Mononuclear cell (primary cell): ENCODE results near the gene KCNIP2. TPM values are rescaled to one million over a fixed set of nuclear protein-coding genes. Genes with fewer than 3 reads are reported as not detected.

Experiments used
- H3K27me3 ChIP-seq: 2 replicates; pipeline ENCODE4 v1.6.0; 2011; ENCODE audit warnings: low read length, control low read depth; ENCODE audit not compliant: insufficient read depth
- H3K4me1 ChIP-seq: 2 replicates; pipeline ENCODE4 v1.5.1; 2011; ENCODE audit warnings: mild to moderate bottlenecking, low read length, control low read depth; ENCODE audit not compliant: insufficient read depth
- H3K4me3 ChIP-seq: 2 replicates; pipeline ENCODE4 v1.5.1; 2011; ENCODE audit warnings: mild to moderate bottlenecking, low read length, moderate library complexity
- H3K9me3 ChIP-seq: 2 replicates; pipeline ENCODE4 v1.5.1; 2011; ENCODE audit warnings: low read depth, mild to moderate bottlenecking, control low read depth, low read length
- total RNA-seq: library from RNA; depleted of rRNA; stranded (reverse); fragments of >200 nt; gene quantifications from one replicate; pipeline ENCODE4 v1.2.3, GENCODE V29; 2012

KCNIP2 gene
- total RNA-seq, 1 donor = 4.1 TPM

DNA sequence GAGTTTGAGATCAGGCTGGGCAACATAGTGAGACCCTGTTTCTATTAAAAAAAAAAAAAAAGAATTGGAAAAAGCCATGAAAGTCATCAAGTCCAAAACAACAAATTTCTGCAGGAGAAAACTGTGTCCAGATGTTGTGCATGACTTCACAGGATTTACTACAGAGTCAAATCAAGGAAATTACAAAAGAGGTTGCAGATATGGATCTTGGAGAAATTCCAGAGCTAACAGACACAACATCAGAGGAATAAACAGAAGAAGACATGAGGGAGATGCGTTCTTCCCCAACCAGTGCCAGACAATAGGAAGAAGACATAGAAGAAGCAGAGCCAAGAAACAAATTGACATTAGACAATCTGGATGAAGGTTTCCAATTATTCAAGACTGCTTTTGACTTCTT lies 24.3 kb upstream of the KCNIP2 start:
- H3K4me1 ChIP-seq = no peaks in the 10 kb centered on the region

GRCh38 chr10:101859530-101859929 lies 15.9 kb upstream of the KCNIP2 start:
- peaks cover 7% of the 10 kb centered on the region for H3K9me3 ChIP-seq
- H3K4me3 ChIP-seq = no peak overlapping the region
- H3K4me1 ChIP-seq = peaks cover 8% of the 10 kb centered on the region
- no peaks in the 10 kb centered on the region for H3K27me3 ChIP-seq

More for the DNA sequence above, 24.3 kb upstream of the KCNIP2 start:
- Histone ChIP-seq H3K9me3 (no peaks in the 10 kb centered on the region), H3K27me3 (no peaks in the 10 kb centered on the region), H3K4me3 (no peak overlapping the region)

GRCh38 chr10:101858723-101859500 lies 15.3 kb upstream of the KCNIP2 start:
- Histone ChIP-seq H3K9me3 (peaks cover 7% of the 10 kb centered on the region), H3K4me1 (peaks cover 8% of the 10 kb centered on the region), H3K4me3 (no peak overlapping the region), H3K27me3 (no peaks in the 10 kb centered on the region)

- Histone ChIP-seq H3K9me3 (peaks cover 7% of the 10 kb centered on the region), H3K27me3 (no peaks in the 10 kb centered on the region), H3K4me1 (peaks cover 8% of the 10 kb centered on the region), H3K4me3 (no peak overlapping the region)
These were observed 14.3 kb upstream of the KCNIP2 start for GRCh38 chr10:101857802-101858476.

DNA sequence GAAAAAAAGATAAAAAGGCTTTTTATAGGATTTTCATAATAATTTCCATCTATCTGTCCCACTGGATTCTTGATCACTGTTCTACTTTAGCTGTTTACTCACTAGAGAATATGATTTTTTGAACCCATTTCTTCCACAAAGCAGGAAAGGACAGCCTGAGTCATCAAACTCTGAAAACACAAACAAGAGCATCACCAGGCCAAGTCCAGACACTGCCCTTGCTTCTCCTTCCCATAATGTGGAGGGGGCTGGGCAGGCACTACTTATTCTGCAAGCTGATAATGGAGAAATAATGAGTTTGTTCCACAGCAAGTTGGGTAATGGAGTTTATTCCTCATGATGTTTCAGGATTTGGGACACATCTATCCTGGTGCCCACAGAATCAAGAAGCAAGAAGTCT lies 13.0 kb upstream of the KCNIP2 start:
- Histone ChIP-seq H3K4me1 (peaks cover 8% of the 10 kb centered on the region), H3K9me3 (peaks cover 7% of the 10 kb centered on the region), H3K27me3 (no peaks in the 10 kb centered on the region), H3K4me3 (no peak overlapping the region)

- H3K9me3 ChIP-seq = no peaks in the 10 kb centered on the region
These were observed 8.0 kb upstream of the KCNIP2 start for GRCh38 chr10:101851411-101852116.

GRCh38 chr10:101850749-101851148 lies 7.1 kb upstream of the KCNIP2 start:
- H3K4me3 ChIP-seq = no peak overlapping the region
- peaks cover 24% of the 10 kb centered on the region for H3K4me1 ChIP-seq
- H3K9me3 ChIP-seq = no peaks in the 10 kb centered on the region
- no peaks in the 10 kb centered on the region for H3K27me3 ChIP-seq

More at GRCh38 chr10:101851411-101852116, 8.0 kb upstream of the KCNIP2 start:
- no peak overlapping the region for H3K4me3 ChIP-seq
- peaks cover 24% of the 10 kb centered on the region for H3K4me1 ChIP-seq
- H3K27me3 ChIP-seq = no peaks in the 10 kb centered on the region

DNA sequence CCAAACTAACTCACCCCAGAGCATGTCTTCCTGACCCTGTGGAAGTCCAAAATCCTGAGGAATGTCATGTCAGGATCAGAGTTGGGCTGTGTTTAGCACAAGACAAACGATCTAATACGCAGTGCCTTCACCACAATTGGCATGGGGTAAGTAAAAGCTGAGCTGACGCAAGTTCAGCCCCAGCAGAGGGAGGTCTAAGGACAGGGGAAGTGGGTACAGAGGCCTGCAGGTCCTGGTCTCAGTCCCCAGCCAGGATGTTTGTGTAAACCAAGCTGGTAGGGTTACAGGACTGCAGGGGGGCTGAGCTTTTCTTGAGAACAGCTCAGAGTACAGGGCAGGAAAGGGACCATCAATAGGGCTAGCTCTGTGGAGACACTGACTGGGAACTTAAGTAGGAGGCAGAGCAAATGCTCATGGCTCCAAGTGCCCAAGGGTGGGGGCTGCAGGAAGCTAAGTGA lies 5.3 kb upstream of the KCNIP2 start:
- Histone ChIP-seq H3K27me3 (no peaks in the 10 kb centered on the region), H3K4me3 (no peak overlapping the region)

DNA sequence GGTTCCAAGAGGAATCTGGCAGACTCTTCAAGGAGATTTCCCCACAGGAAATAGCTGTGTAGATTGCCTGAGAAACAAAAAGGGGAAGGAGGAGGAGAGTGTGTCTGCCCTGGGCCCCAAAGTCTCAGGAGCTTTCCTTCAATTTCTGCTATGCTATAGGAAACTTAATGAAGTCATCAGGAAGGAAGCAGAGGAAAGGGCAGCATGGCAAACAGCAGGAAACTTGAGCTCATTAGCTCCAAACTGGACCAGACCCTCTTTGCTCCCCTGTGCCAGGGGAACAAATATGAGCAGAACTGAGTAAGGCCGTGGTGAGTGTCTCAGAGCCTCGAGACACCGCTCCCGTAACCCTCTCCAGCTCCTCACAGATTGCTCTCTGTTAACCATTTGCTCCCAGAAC lies 4.8 kb upstream of the KCNIP2 start:
- Histone ChIP-seq H3K4me3 (no peak overlapping the region), H3K4me1 (peaks cover 37% of the 10 kb centered on the region), H3K9me3 (no peaks in the 10 kb centered on the region)

More for the DNA sequence above, 5.3 kb upstream of the KCNIP2 start:
- Histone ChIP-seq H3K4me1 (peaks cover 34% of the 10 kb centered on the region), H3K9me3 (no peaks in the 10 kb centered on the region)

GRCh38 chr10:101845893-101846292 lies 2.3 kb upstream of the KCNIP2 start:
- Histone ChIP-seq H3K9me3 (no peaks in the 10 kb centered on the region), H3K4me3 (no peak overlapping the region), H3K27me3 (no peaks in the 10 kb centered on the region), H3K4me1 (peaks cover 60% of the 10 kb centered on the region)

More for the DNA sequence above, 4.8 kb upstream of the KCNIP2 start:
- no peaks in the 10 kb centered on the region for H3K27me3 ChIP-seq

DNA sequence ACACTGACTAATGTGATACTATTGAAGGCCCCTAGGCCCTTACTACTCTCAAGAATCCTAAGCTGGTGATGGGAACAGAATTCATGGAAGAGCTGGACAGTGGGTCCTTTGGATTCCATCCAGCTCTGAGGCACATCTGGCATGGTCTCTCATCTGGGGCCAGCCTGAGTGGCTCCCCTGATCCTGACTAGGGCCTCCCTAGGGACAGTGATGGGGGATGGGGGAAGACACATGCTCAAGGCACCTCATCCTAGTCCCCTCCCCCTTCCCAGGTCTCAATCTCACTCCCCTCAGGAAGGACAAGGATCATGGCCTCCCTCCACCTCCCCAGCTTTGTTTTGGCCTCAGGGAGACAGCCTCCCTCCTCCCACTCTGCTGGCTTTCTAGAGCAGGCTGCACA lies 1.8 kb downstream of the KCNIP2 start:
- no peaks in the 10 kb centered on the region for H3K9me3 ChIP-seq
- H3K27me3 ChIP-seq = no peaks in the 10 kb centered on the region
- peaks cover 53% of the 10 kb centered on the region for H3K4me1 ChIP-seq
- no peak overlapping the region for H3K4me3 ChIP-seq

DNA sequence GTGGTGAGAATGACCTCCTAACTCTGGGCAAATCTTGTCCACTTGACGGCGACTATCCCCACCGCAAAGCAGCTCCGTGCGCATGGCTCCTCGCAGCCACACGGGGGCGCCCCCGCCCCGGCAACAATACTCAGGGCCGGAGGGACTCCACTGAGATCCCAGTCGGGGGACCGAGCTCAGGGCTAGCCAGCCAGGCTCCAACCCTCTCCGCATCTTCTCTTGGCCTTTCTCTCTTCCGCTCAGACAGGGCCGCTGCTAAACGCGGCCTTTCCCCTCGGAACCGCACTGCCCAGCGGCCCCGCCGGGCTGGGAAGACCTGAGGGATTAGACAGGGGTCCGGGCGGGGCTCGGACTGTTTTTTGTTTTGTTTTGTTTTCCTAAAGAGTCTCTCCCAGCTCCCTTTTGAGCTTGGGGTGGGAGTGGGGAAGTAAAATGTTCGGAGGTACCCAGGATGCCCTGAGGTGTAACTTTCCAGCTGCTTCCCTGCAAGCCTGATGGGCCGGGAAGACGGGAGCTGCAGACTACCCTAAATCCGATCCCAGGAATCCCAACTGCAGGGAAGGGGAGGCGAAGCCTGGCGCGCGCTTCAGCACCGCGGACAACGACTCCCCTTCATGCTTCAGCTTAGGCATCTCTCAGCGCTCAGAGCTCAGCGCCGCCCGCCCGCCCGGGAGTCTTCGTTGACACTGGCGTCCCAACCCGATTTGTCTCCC lies 2.7 kb downstream of the KCNIP2 start:
- no peaks in the 10 kb centered on the region for H3K27me3 ChIP-seq
- no peaks in the 10 kb centered on the region for H3K9me3 ChIP-seq
- H3K4me1 ChIP-seq = peaks cover 57% of the 10 kb centered on the region
- peak overlapping the region; percentile 24 for H3K4me3 ChIP-seq

- Histone ChIP-seq H3K4me3 (peak overlapping the region; percentile 24), H3K4me1 (peaks cover 64% of the 10 kb centered on the region), H3K27me3 (no peaks in the 10 kb centered on the region), H3K9me3 (no peaks in the 10 kb centered on the region)
These were observed 3.4 kb downstream of the KCNIP2 start for GRCh38 chr10:101840102-101840684.

GRCh38 chr10:101839416-101840063 lies 4.1 kb downstream of the KCNIP2 start:
- Histone ChIP-seq H3K9me3 (no peaks in the 10 kb centered on the region), H3K4me3 (peak overlapping the region; percentile 25), H3K27me3 (no peaks in the 10 kb centered on the region), H3K4me1 (peaks cover 67% of the 10 kb centered on the region)
